Epithelial cell of proximal tubule (primary cell): ENCODE data around the gene AURKA. TPM values are rescaled to one million over a fixed set of nuclear protein-coding genes. Genes with fewer than 3 reads are reported as not detected.
"Not testable (repeated sequence)": the region's sequence is repeated elsewhere in the genome, so short reads cannot be mapped to it uniquely, and the experiment has no call there.

ENCODE experiments used
- DNase-seq: peaks from one replicate; pipeline ENCODE4 v3.0.0-alpha.2; 2011; ENCODE audit warnings: low read depth
- H3K4me3 ChIP-seq: 2 replicates; pipeline ENCODE4 v1.5.1; 2011; ENCODE audit warnings: low read depth, mild to moderate bottlenecking, low read length
- CTCF ChIP-seq: conservative IDR thresholded peaks from 2 replicates; pipeline ENCODE4 v1.5.1; 2012; ENCODE audit warnings: low read depth, mild to moderate bottlenecking, low read length
- total RNA-seq: library from RNA; depleted of rRNA; stranded (reverse); fragments of >200 nt; gene quantifications from 2 replicates; pipeline ENCODE4 v1.2.3, GENCODE V29; 2015

AURKA gene
- total RNA-seq, 1 donor from 2014 or later, result 83.9 TPM

GRCh38 chr20:56391596-56392131 lies 351 bp downstream of the AURKA start:
- DNase-seq, result no peak
- no peak for TF ChIP-seq CTCF
- peak overlapping the region; percentile 99 for H3K4me3 ChIP-seq

GRCh38 chr20:56391037-56391436 lies 978 bp downstream of the AURKA start:
- DNase-seq, result no peak
- H3K4me3 ChIP-seq, result peak overlapping the region; percentile 99
- TF ChIP-seq CTCF, result no peak

GRCh38 chr20:56390396-56390795 lies 1.6 kb downstream of the AURKA start:
- peak overlapping the region; percentile 99 for H3K4me3 ChIP-seq
- not testable (repeated sequence) for DNase-seq

GRCh38 chr20:56389807-56390206 lies 2.2 kb downstream of the AURKA start:
- no peak overlapping the region for H3K4me3 ChIP-seq
- no peak for DNase-seq
- no peak for TF ChIP-seq CTCF

- no peak for TF ChIP-seq CTCF
Measured at GRCh38 chr20:56388882-56389281, 3.1 kb downstream of the AURKA start.

GRCh38 chr20:56386219-56386618 lies 5.8 kb downstream of the AURKA start:
- no peak for TF ChIP-seq CTCF
- DNase-seq, result no peak
- no peak overlapping the region for H3K4me3 ChIP-seq

More at GRCh38 chr20:56388882-56389281, 3.1 kb downstream of the AURKA start:
- no peak overlapping the region for H3K4me3 ChIP-seq
- DNase-seq, result no peak

GRCh38 chr20:56385130-56385529 lies 6.9 kb downstream of the AURKA start:
- TF ChIP-seq CTCF, result no peak

More at GRCh38 chr20:56385130-56385529, 6.9 kb downstream of the AURKA start:
- no peak for DNase-seq
- no peak overlapping the region for H3K4me3 ChIP-seq
